B cell (primary cell): ENCODE data around the gene GDPD4. TPM values are rescaled to one million over a fixed set of nuclear protein-coding genes. Genes with fewer than 3 reads are reported as not detected.

ENCODE experiments used
- ATAC-seq: fragments of 200-7000 bp; cut with Tn5 transposase; one replicate; pipeline ENCODE4 v1.10.0; 2021; ENCODE audit warnings: low read depth, mild to moderate bottlenecking, moderate number of reproducible peaks, moderate library complexity
- CTCF ChIA-PET: fragments of 350-600 bp; sonication (Branson Sonifier 250); formaldehyde crosslinking; loops from one replicate; lab custom pipeline; 2021; ENCODE audit warnings: antibody characterized with exemption, inconsistent platforms; lab: Charles Lee
- POLR2A ChIA-PET: fragments of 350-600 bp; sonication (Branson Sonifier 250); formaldehyde crosslinking; loops from one replicate; lab custom pipeline; 2021; ENCODE audit warnings: antibody characterized with exemption; lab: Charles Lee
- DNase-seq: peaks from one replicate; pipeline ENCODE4 v3.0.0; 2013
- H2AFZ ChIP-seq: 2 replicates; pipeline ENCODE4 v1.6.1; 2012; ENCODE audit warnings: mild to moderate bottlenecking, low read depth, low read length; ENCODE audit not compliant: insufficient read depth, poor library complexity, severe bottlenecking
- H3K27ac ChIP-seq, 2 donors: 1 replicate in 1 of 2; 2 replicates in 1 of 2; pipeline ENCODE4 v1.5.1; 2012 to 2013; ENCODE audit warnings: low read length in 2 of 2, mild to moderate bottlenecking in 2 of 2, moderate library complexity in 1 of 2
- H3K27me3 ChIP-seq, 4 experiments: fragments of 200-600 bp in 1 of 4; sonication (generic) in 1 of 4; replicated peaks in 1 of 4; 1 replicate in 2 of 4; 2 replicates in 2 of 4; pipeline versions ENCODE4 v1.6.1 to v1.7.0; 2013 to 2016; ENCODE audit warnings: low read length in 3 of 4, mild to moderate bottlenecking in 2 of 4, mixed read lengths in 1 of 4, moderate library complexity in 1 of 4; ENCODE audit not compliant: insufficient read depth in 4 of 4, control insufficient read depth in 3 of 4; ENCODE audit errors: control extremely low read depth in 1 of 4
- H3K36me3 ChIP-seq, 2 experiments: replicated peaks in 1 of 2; 1 replicate in 1 of 2; 2 replicates in 1 of 2; pipeline versions ENCODE4 v1.6.1 to v1.7.1; 2013; ENCODE audit warnings: low read length in 1 of 2; ENCODE audit not compliant: insufficient read depth in 2 of 2, control insufficient read depth in 1 of 2; ENCODE audit errors: control extremely low read depth in 1 of 2, extremely low read depth in 1 of 2
- H3K4me1 ChIP-seq, 2 donors: fragments of 200-600 bp in 1 of 2; sonication (generic) in 1 of 2; 1 replicate in 1 of 2; 2 replicates in 1 of 2; pipeline versions ENCODE4 v1.5.1 to v1.6.1; 2013 to 2017; ENCODE audit warnings: low read length in 2 of 2; ENCODE audit not compliant: control insufficient read depth in 2 of 2, insufficient read depth in 2 of 2
- H3K4me2 ChIP-seq: replicated peaks from 2 replicates; pipeline ENCODE3; 2012; ENCODE audit warnings: mild to moderate bottlenecking, low read depth, low read length; ENCODE audit not compliant: poor library complexity, severe bottlenecking
- H3K4me3 ChIP-seq, 5 experiments: fragments of 200-600 bp in 1 of 5; sonication (generic) in 1 of 5; 1 replicate in 3 of 5; 2 replicates in 2 of 5; pipeline versions ENCODE4 v1.5.1 to v1.7.0; 2011 to 2016; ENCODE audit warnings: low read length in 4 of 5, mild to moderate bottlenecking in 4 of 5, low read depth in 2 of 5, control low read depth in 1 of 5, moderate library complexity in 1 of 5; ENCODE audit not compliant: insufficient read depth in 1 of 5; ENCODE audit errors: control extremely low read depth in 1 of 5, extremely low read depth in 1 of 5
- H3K79me2 ChIP-seq: fragments of 200-600 bp; sonication (generic); one replicate; pipeline ENCODE4 v1.6.0; 2016; ENCODE audit warnings: low read length; ENCODE audit not compliant: control insufficient read depth, insufficient read depth
- H3K9ac ChIP-seq: fragments of 200-600 bp; sonication (generic); 2 replicates; pipeline ENCODE4 v1.6.1; 2017; ENCODE audit warnings: mild to moderate bottlenecking, low read length, moderate library complexity
- H3K9me3 ChIP-seq, 3 donors: one replicate each; pipeline versions ENCODE4 v1.6.1 to v1.7.1; 2013; ENCODE audit warnings: low read length in 2 of 3; ENCODE audit not compliant: control insufficient read depth in 2 of 3, insufficient read depth in 1 of 3; ENCODE audit errors: control extremely low read depth in 1 of 3
- H4K20me1 ChIP-seq: 2 replicates; pipeline ENCODE4 v1.6.0; 2012; ENCODE audit warnings: mild to moderate bottlenecking, low read length; ENCODE audit not compliant: insufficient read depth, control insufficient read depth, poor library complexity, severe bottlenecking
- H3K27ac Mint-ChIP-seq: one replicate; pipeline ENCODE4 v1.8.0; 2021; ENCODE audit warnings: mixed read lengths
- H3K27me3 Mint-ChIP-seq: one replicate; pipeline ENCODE4 v1.8.0; 2021; ENCODE audit warnings: mixed read lengths
- H3K4me1 Mint-ChIP-seq: one replicate; pipeline ENCODE4 v1.8.0; 2021; ENCODE audit warnings: mixed read lengths
- H3K4me3 Mint-ChIP-seq: one replicate; pipeline ENCODE4 v1.8.0; 2021; ENCODE audit warnings: mixed read lengths
- H3K9me3 Mint-ChIP-seq: one replicate; pipeline ENCODE4 v1.8.0; 2022; ENCODE audit warnings: mixed read lengths; ENCODE audit not compliant: insufficient read depth
- CTCF ChIP-seq: fragments of 200-600 bp; IDR thresholded peaks from one replicate; pipeline ENCODE4 v1.8.0; 2022; ENCODE audit warnings: antibody characterized with exemption, mild to moderate bottlenecking
- EZH2 ChIP-seq: IDR thresholded peaks from 2 replicates; pipeline ENCODE4 v1.6.1; 2012; ENCODE audit warnings: borderline replicate concordance, low read depth, mild to moderate bottlenecking, moderate library complexity, low read length; ENCODE audit not compliant: insufficient read depth, poor library complexity, severe bottlenecking
- WGBS: methylation state at CpG from one replicate; pipeline ENCODE4 v1.1.5; 2013; ENCODE audit warnings: missing lambda C conversion rate; ENCODE audit not compliant: insufficient coverage; 5-methylcytosine and 5-hydroxymethylcytosine counted together
- intact Hi-C: fragments of 100-400 bp; cut with micrococcal nuclease; formaldehyde crosslinking; loops from one replicate; pipeline ENCODE4 v1.10.0; 2022
- polyA plus RNA-seq: library from polyadenylated mRNA; depleted of rRNA; stranded (reverse); fragments of >200 nt; gene quantifications from 2 replicates; pipeline ENCODE4 v1.2.3, GENCODE V29; 2012
- total RNA-seq, 2 donors: library from RNA; stranded (reverse); fragments of 120-200 nt in 1 of 2; gene quantifications; 1 replicate in 1 of 2; 2 replicates in 1 of 2; pipeline versions ENCODE4 v1.2.3 to v1.2.4, GENCODE V29; 2013 to 2022

The GDPD4 gene
- total and polyA plus RNA-seq, 2 donors (not counting 1 experiment from before 2014, with no cell fraction given) = not detected

DNA sequence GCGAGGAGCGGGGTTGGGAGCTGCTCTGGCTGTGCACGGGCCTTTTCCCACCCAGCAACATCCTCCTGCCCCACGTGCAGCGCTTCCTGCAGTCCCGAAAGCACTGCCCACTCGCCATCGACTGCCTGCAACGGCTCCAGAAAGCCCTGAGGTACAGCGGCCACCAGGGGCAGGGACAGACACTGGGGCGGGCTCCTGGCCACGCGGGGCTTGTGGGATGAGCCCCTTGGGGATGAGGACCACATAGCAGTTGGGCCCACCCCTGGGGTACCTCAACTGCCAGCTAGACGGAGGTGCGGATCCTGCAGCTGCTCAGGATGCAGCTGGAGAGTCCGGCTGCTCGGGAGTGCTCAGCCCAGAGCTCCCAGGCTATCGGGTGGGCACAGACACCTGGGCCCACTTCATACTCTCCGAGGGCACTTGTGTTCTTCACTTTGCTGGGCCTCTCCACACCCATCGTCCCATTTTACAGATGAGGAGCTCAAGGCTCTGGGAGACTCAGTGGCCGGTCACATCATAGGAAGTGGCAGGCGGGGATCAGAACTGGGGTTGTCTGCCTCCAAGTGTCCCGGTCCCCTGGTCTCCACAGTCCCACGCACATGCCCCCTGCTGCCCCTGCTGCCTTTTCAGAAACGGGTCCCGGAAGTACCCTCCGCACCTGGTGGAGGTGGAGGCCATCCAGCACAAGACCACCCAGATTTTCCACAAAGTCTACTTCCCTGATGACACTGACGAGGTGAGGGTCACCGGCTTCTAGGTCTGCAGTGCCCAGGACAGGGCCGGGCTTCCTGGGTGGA, 95.8 kb downstream of the GDPD4 start:
- no peaks in the 10 kb centered on the region for H3K27me3 Mint-ChIP-seq
- H3K4me1 Mint-ChIP-seq = no peaks in the 10 kb centered on the region
- H3K27ac Mint-ChIP-seq = no peak overlapping the region
- no peaks in the 10 kb centered on the region for H4K20me1 ChIP-seq
- no peak overlapping the region for H2AFZ ChIP-seq
- no peaks in the 10 kb centered on the region for H3K9me3 Mint-ChIP-seq
- TF ChIP-seq EZH2 = no peak
- no peak for TF ChIP-seq CTCF
- ChIA-PET POLR2A (no interaction called here), CTCF (no interaction called here)
- H3K27ac ChIP-seq = no peak overlapping the region
- DNase-seq (no peak), ATAC-seq (no peak)
- H3K36me3 ChIP-seq = no peaks in the 10 kb centered on the region
- intact Hi-C loops = no loop called here
- 64% methylated on average over 30 of the region's 30 CpGs for WGBS
- H3K27me3 ChIP-seq = no peaks in the 10 kb centered on the region
- no peak overlapping the region for H3K9ac ChIP-seq
- no peak overlapping the region for H3K4me3 Mint-ChIP-seq
- H3K4me3 ChIP-seq = no peak overlapping the region
- no peaks in the 10 kb centered on the region for H3K79me2 ChIP-seq
- H3K4me1 ChIP-seq = no peaks in the 10 kb centered on the region
- H3K9me3 ChIP-seq = no peaks in the 10 kb centered on the region
- H3K4me2 ChIP-seq = no peak overlapping the region

- Mint-ChIP-seq H3K4me3 (no peak overlapping the region), H3K27ac (no peak overlapping the region), H3K4me1 (no peaks in the 10 kb centered on the region), H3K9me3 (no peaks in the 10 kb centered on the region), H3K27me3 (no peaks in the 10 kb centered on the region)
- H3K9me3 ChIP-seq = no peaks in the 10 kb centered on the region
- no peak overlapping the region for H3K9ac ChIP-seq
- ChIA-PET POLR2A (no interaction called here), CTCF (no interaction called here)
- 91% methylated on average over 11 of the region's 12 CpGs for WGBS
- H3K79me2 ChIP-seq = no peaks in the 10 kb centered on the region
- no peaks in the 10 kb centered on the region for H3K4me1 ChIP-seq
- no peak overlapping the region for H3K4me2 ChIP-seq
- intact Hi-C loops = no loop called here
- TF ChIP-seq EZH2 (no peak), CTCF (no peak)
- no peaks in the 10 kb centered on the region for H4K20me1 ChIP-seq
- no peak overlapping the region for H3K27ac ChIP-seq
- H2AFZ ChIP-seq = no peak overlapping the region
- no peaks in the 10 kb centered on the region for H3K36me3 ChIP-seq
- no peak for DNase-seq
- H3K4me3 ChIP-seq = no peak overlapping the region
- ATAC-seq = no peak
- H3K27me3 ChIP-seq = no peaks in the 10 kb centered on the region
Measured at GRCh38 chr11:77204754-77205466, 96.6 kb downstream of the GDPD4 start.
